H1 (cell line): ENCODE results near the gene C17orf107. TPM values are rescaled to one million over a fixed set of nuclear protein-coding genes. Genes with fewer than 3 reads are reported as not detected.

Experiments
- CBX5 ChIP-seq: fragments of 300-800, 300-1000 bp; sonication (generic); IDR thresholded peaks from 2 replicates; pipeline ENCODE4 v1.7.1; 2016; ENCODE audit warnings: antibody characterized with exemption, low read length, low read depth
- CHD7 ChIP-seq: fragments of 300-600 bp; sonication (generic); IDR thresholded peaks from 2 replicates; pipeline ENCODE4 v1.7.1; 2012; ENCODE audit warnings: low read length, moderate library complexity, mild to moderate bottlenecking, inconsistent platforms; ENCODE audit not compliant: insufficient replicate concordance
- CTBP2 ChIP-seq: IDR thresholded peaks from 2 replicates; pipeline ENCODE4 v1.7.0; 2011; ENCODE audit warnings: borderline replicate concordance, mild to moderate bottlenecking, moderate library complexity, mixed read lengths, low read length; ENCODE audit not compliant: insufficient read depth, insufficient read length
- HDAC6 ChIP-seq: IDR thresholded peaks from one replicate; pipeline ENCODE4 v1.7.1; 2012; ENCODE audit warnings: low read depth, mild to moderate bottlenecking, inconsistent platforms, low read length, moderate library complexity
- KDM4A ChIP-seq: IDR thresholded peaks from one replicate; pipeline ENCODE4 v1.7.1; 2012; ENCODE audit warnings: low read depth, mild to moderate bottlenecking, moderate library complexity, low read length, inconsistent platforms; ENCODE audit not compliant: severe bottlenecking
- TEAD4 ChIP-seq: IDR thresholded peaks from 2 replicates; pipeline ENCODE4 v1.6.1; 2012; ENCODE audit warnings: low read depth, low read length, inconsistent platforms, mixed read lengths
- polyA plus RNA-seq, 7 experiments: library from polyadenylated mRNA; depleted of rRNA in 3 of 7; stranded (reverse) in 5 of 7; unstranded in 2 of 7; fragments of >200 nt in 5 of 7; fragments of 200-250 nt in 2 of 7; gene quantifications; 1 replicate in 5 of 7; 2 replicates in 1 of 7; 4 replicates in 1 of 7; pipeline versions ENCODE4 v1.2.1 to v1.2.3, GENCODE V29; 2011 to 2013; ENCODE audit warnings: missing spikeins in 2 of 7, mixed read lengths in 2 of 7
- total RNA-seq: library from RNA; stranded (reverse); fragmentation: NEBNext Ultra II Directional; extraction: Animal tissue kit (Norgen Biotek cat#: 25700); gene quantifications from 2 replicates; pipeline ENCODE4 v1.2.1, GENCODE V29; 2021

The C17orf107 gene
- total and polyA plus RNA-seq, 2 of the 8 experiments (the other 6 are each of a cell fraction or from before 2014, with no cell fraction given): 0.39 to 0.45 TPM

- TF ChIP-seq CHD7: no peak
- no peak for TF ChIP-seq TEAD4
- TF ChIP-seq HDAC6: no peak
- no peak for TF ChIP-seq CTBP2
- no peak for TF ChIP-seq CBX5
- no peak for TF ChIP-seq KDM4A
- TF ChIP-seq, all 59 proteins: peak for 0
These were observed 409 bp upstream of the C17orf107 start (continued) for GRCh38 chr17:4898927-4899326.
